Transverse colon (tissue), 4 donors: ENCODE measurements around the gene SLC4A5. TPM values are rescaled to one million over a fixed set of nuclear protein-coding genes. Genes with fewer than 3 reads are reported as not detected.

Source experiments
- DNase-seq: peaks from one replicate; pipeline ENCODE4 v3.0.0-alpha.2; 2019
- H3K27ac ChIP-seq, 4 donors: fragments of 200-600 bp; sonication (generic); 2 replicates each; pipeline ENCODE4 v1.5.1; 2016 to 2018; ENCODE audit warnings: inconsistent platforms in 4 of 4
- H3K27me3 ChIP-seq: fragments of 200-600 bp; sonication (generic); 2 replicates; pipeline ENCODE4 v1.5.1; 2017; ENCODE audit warnings: inconsistent platforms
- H3K36me3 ChIP-seq, 4 donors: fragments of 200-600 bp; sonication (generic); 2 replicates each; pipeline ENCODE4 v1.5.1; 2017 to 2019; ENCODE audit warnings: inconsistent platforms in 4 of 4
- H3K4me1 ChIP-seq, 4 donors: fragments of 200-600 bp; sonication (generic); 2 replicates each; pipeline ENCODE4 v1.5.1; 2017 to 2020; ENCODE audit warnings: inconsistent platforms in 4 of 4
- H3K4me3 ChIP-seq, 4 donors: fragments of 200-600 bp; sonication (generic); 1 replicate in 1 of 4; 2 replicates in 3 of 4; pipeline versions ENCODE4 v1.5.1 to v1.6.1; 2017 to 2019; ENCODE audit warnings: inconsistent platforms in 4 of 4
- H3K9me3 ChIP-seq, 2 donors: fragments of 200-600 bp; sonication (generic); 2 replicates each; pipeline ENCODE4 v1.5.1; 2017 to 2019; ENCODE audit warnings: inconsistent platforms in 2 of 2
- CTCF ChIP-seq, 5 experiments: fragments of 200-600 bp in 3 of 5; fragments of 450-650 bp in 2 of 5; sonication (generic) in 3 of 5; IDR thresholded peaks; 1 replicate in 2 of 5; 2 replicates in 3 of 5; pipeline ENCODE4 v1.5.1; 2016 to 2017; ENCODE audit warnings: antibody characterized with exemption in 5 of 5, inconsistent platforms in 3 of 5, mild to moderate bottlenecking in 2 of 5, moderate library complexity in 1 of 5
- EP300 ChIP-seq: sonication (generic); formaldehyde crosslinking; IDR thresholded peaks from one replicate; pipeline ENCODE4 v1.6.1; 2017; ENCODE audit warnings: antibody characterized with exemption, low read depth
- POLR2A ChIP-seq: fragments of 450-650 bp; IDR thresholded peaks from one replicate; pipeline ENCODE4 v1.6.1; 2016; ENCODE audit warnings: antibody characterized with exemption, mild to moderate bottlenecking, moderate library complexity
- POLR2AphosphoS5 ChIP-seq, 3 donors: sonication (generic); formaldehyde crosslinking; IDR thresholded peaks; one replicate each; pipeline ENCODE4 v1.6.1; 2016; ENCODE audit warnings: antibody characterized with exemption in 3 of 3
- WGBS, 2 donors: methylation state at CpG; one replicate each; pipeline ENCODE4 v1.1.5; 2018; ENCODE audit warnings: low coverage in 1 of 2; 5-methylcytosine and 5-hydroxymethylcytosine counted together
- in situ Hi-C, 4 donors: fragments of 200-750 bp; cut with MboI; loops; one replicate each; pipeline versions ENCODE4 v1.15.0 to v1.15.1; 2017; ENCODE audit warnings: low sequenced_read_pairs in 3 of 4, low pct_ligation_motif_present in 1 of 4, low pct_unique_long_range_greater_than_20kb in 1 of 4
- intact Hi-C: fragments of 100-400 bp; cut with DNase I; formaldehyde crosslinking; loops from one replicate; pipeline ENCODE4 v1.15.1; 2023; ENCODE audit warnings: low total_unique reads
- total RNA-seq, 4 donors: library from RNA; depleted of rRNA; stranded (reverse); fragments of >200 nt; gene quantifications; one replicate each; pipeline ENCODE4 v1.1.0, GENCODE V29; 2016

The SLC4A5 gene
- total RNA-seq, 4 donors from 2014 or later, result 0.37 to 6.1 (median 3.5) TPM

- no peak overlapping the region for H3K27ac ChIP-seq
- 90% methylated on average over 2 of the region's 2 CpGs; no CpG with 5 or more reads in 1 of the 2 donors for WGBS, 2 donors
- TF ChIP-seq CTCF (IDR thresholded peaks at IDR 0.05) (no peak), EP300 (no peak), POLR2A (no peak), POLR2AphosphoS5 (IDR thresholded peaks at IDR 0.05) (no peak)
- peaks cover 0 to 12% (median 4%) of the 10 kb centered on the region in 4 donors for H3K36me3 ChIP-seq
- H3K27me3 ChIP-seq, result no peaks in the 10 kb centered on the region
- H3K9me3 ChIP-seq, result no peaks in the 10 kb centered on the region
- no peak overlapping the region for H3K4me3 ChIP-seq
- intact Hi-C loops, result no loop called here
- peaks cover 10 to 35% (median 26%) of the 10 kb centered on the region in 4 donors for H3K4me1 ChIP-seq
- in situ Hi-C loops, result no loop called here
- no peak for DNase-seq
Observed at GRCh38 chr2:74375838-74376237, 32.6 kb upstream of the SLC4A5 start.

- H3K4me1 ChIP-seq, result peaks cover under 1 to 23% (median 15%) of the 10 kb centered on the region in 4 donors
- TF ChIP-seq POLR2A, result peak; percentile 27
- no peak for TF ChIP-seq EP300
- TF ChIP-seq POLR2AphosphoS5 (IDR thresholded peaks at IDR 0.05), result peak in 1 of 3 donors; percentile 20
- TF ChIP-seq CTCF (IDR thresholded peaks at IDR 0.05), result no peak
- peak; percentile 70 for DNase-seq
- H3K9me3 ChIP-seq, result no peaks in the 10 kb centered on the region
- peak overlapping the region; percentile 32 to 69 (median 58) for H3K27ac ChIP-seq
- WGBS, 2 donors, result 80 to 90% methylated on average over 4 to 19 of the region's 19 CpGs
- no peaks in the 10 kb centered on the region for H3K27me3 ChIP-seq
- in situ Hi-C loops, result no loop called here
- peak overlapping the region in 3 of 4 donors; percentile 0 to 33 (median 21) for H3K4me3 ChIP-seq
- H3K36me3 ChIP-seq, result peaks cover 0 to 23% (median 8%) of the 10 kb centered on the region in 4 donors
- intact Hi-C loops, result no loop called here
Observed at GRCh38 chr2:74374509-74375205, 31.4 kb upstream of the SLC4A5 start.

GRCh38 chr2:74373985-74374384, 30.8 kb upstream of the SLC4A5 start:
- Histone ChIP-seq H3K27me3 (no peaks in the 10 kb centered on the region), H3K27ac (peak overlapping the region; percentile 32 to 69 (median 58)), H3K36me3 (peaks cover 0 to 28% (median 9%) of the 10 kb centered on the region in 4 donors), H3K9me3 (no peaks in the 10 kb centered on the region), H3K4me3 (peak overlapping the region in 2 of 4 donors; percentile 21 to 33), H3K4me1 (peaks cover 0 to 17% (median 10%) of the 10 kb centered on the region in 4 donors)
- in situ Hi-C loops, result no loop called here
- intact Hi-C loops, result no loop called here
- WGBS, 2 donors, result 69% methylated on average over 8 of the region's 8 CpGs; no CpG with 5 or more reads in 1 of the 2 donors
- no peak for TF ChIP-seq EP300
- TF ChIP-seq POLR2A, result no peak
- TF ChIP-seq POLR2AphosphoS5 (IDR thresholded peaks at IDR 0.05), result no peak
- no peak for TF ChIP-seq CTCF (IDR thresholded peaks at IDR 0.05)
- no peak for DNase-seq

- Histone ChIP-seq H3K27me3 (no peaks in the 10 kb centered on the region), H3K4me1 (peaks cover 0 to 16% (median 10%) of the 10 kb centered on the region in 4 donors), H3K9me3 (no peaks in the 10 kb centered on the region), H3K4me3 (no peak overlapping the region), H3K36me3 (peaks cover 0 to 36% (median 12%) of the 10 kb centered on the region in 4 donors), H3K27ac (peak overlapping the region; percentile 35 to 69 (median 58))
- WGBS, 2 donors, result 70% methylated on average over 5 of the region's 5 CpGs; no CpG with 5 or more reads in 1 of the 2 donors
- intact Hi-C loops (no loop called here), in situ Hi-C loops (no loop called here)
- TF ChIP-seq POLR2A, result no peak
- TF ChIP-seq EP300, result no peak
- no peak for TF ChIP-seq CTCF (IDR thresholded peaks at IDR 0.05)
- no peak for TF ChIP-seq POLR2AphosphoS5 (IDR thresholded peaks at IDR 0.05)
- DNase-seq, result peak; percentile 79
Observed at GRCh38 chr2:74373221-74373676, 30.0 kb upstream of the SLC4A5 start.
